HEK293 (cell line): Measurements from ENCODE around the gene NUP85.
A peak's percentile ranks its signal among the peaks of the same experiment; 100 is the strongest.

ENCODE experiments used
- CTCF ChIA-PET: fragments of 350-600 bp; formaldehyde crosslinking; extraction: SDS; loops from one replicate; lab custom pipeline; 2021; ENCODE audit warnings: antibody characterized with exemption; lab: Yijun Ruan, JAX
- POLR2A ChIA-PET: fragments of 300-600 bp; formaldehyde crosslinking; extraction: SDS; loops from one replicate; lab custom pipeline; 2020; ENCODE audit warnings: antibody characterized with exemption, inconsistent platforms; lab: Yijun Ruan, JAX
- H3K27ac ChIP-seq: fragments of 200-500 bp; sonication (Bioruptor generic); 2 replicates; pipeline ENCODE4 v1.5.1; 2014; ENCODE audit warnings: low read depth, low read length, control low read depth, inconsistent platforms; ENCODE audit errors: extremely low read depth
- H3K36me3 ChIP-seq, 2 experiments: fragments of 200-500 bp in 1 of 2; sonication (Bioruptor generic) in 1 of 2; 1 replicate in 1 of 2; 2 replicates in 1 of 2; pipeline ENCODE4 v1.5.1; 2014 to 2017; ENCODE audit warnings: inconsistent platforms in 2 of 2, low read length in 2 of 2; ENCODE audit not compliant: control insufficient read depth in 2 of 2, insufficient read depth in 1 of 2
- H3K4me1 ChIP-seq: fragments of 200-500 bp; sonication (Bioruptor generic); 2 replicates; pipeline ENCODE4 v1.5.1; 2014; ENCODE audit warnings: mild to moderate bottlenecking, low read length, inconsistent platforms; ENCODE audit not compliant: control insufficient read depth, insufficient read depth
- H3K4me3 ChIP-seq: 2 replicates; pipeline ENCODE4 v1.5.1; 2011; ENCODE audit warnings: low read depth, mild to moderate bottlenecking, control low read depth, low read length, moderate library complexity
- H3K9me3 ChIP-seq: fragments of 200-500 bp; sonication (Bioruptor generic); 2 replicates; pipeline ENCODE4 v1.5.1; 2014; ENCODE audit warnings: low read depth, low read length, inconsistent platforms; ENCODE audit not compliant: control insufficient read depth, insufficient read depth
- BCL11A ChIP-seq: fragments of 450-650 bp; formaldehyde crosslinking; IDR thresholded peaks from 2 replicates; pipeline ENCODE4 v1.5.1; 2016; ENCODE audit warnings: low read depth, missing biosample characterization, missing genetic modification characterization
- EGR2 ChIP-seq: fragments of 450-650 bp; formaldehyde crosslinking; IDR thresholded peaks from 2 replicates; pipeline ENCODE4 v1.5.1; 2016; ENCODE audit warnings: low read depth, missing biosample characterization, missing genetic modification characterization
- HOXC10 ChIP-seq: sonication (generic); formaldehyde crosslinking; IDR thresholded peaks from 2 replicates; pipeline ENCODE4 v1.8.1; 2023; ENCODE audit warnings: mild to moderate bottlenecking, missing genetic modification reagents
- HOXD13 ChIP-seq: sonication (generic); formaldehyde crosslinking; IDR thresholded peaks from 2 replicates; pipeline ENCODE4 v1.8.0; 2022; ENCODE audit warnings: missing genetic modification reagents, borderline replicate concordance
- OVOL3 ChIP-seq: fragments of 450-650 bp; formaldehyde crosslinking; IDR thresholded peaks from 2 replicates; pipeline ENCODE4 v1.5.1; 2016; ENCODE audit warnings: missing biosample characterization, missing genetic modification characterization
- SALL2 ChIP-seq: fragments of 450-650 bp; formaldehyde crosslinking; IDR thresholded peaks from 2 replicates; pipeline ENCODE4 v1.5.0; 2017; ENCODE audit warnings: missing biosample characterization, mild to moderate bottlenecking, missing genetic modification characterization, borderline replicate concordance
- SP2 ChIP-seq: fragments of 450-650 bp; formaldehyde crosslinking; IDR thresholded peaks from 2 replicates; pipeline ENCODE4 v1.5.1; 2016; ENCODE audit warnings: missing biosample characterization, missing genetic modification characterization
- TCF7L2 ChIP-seq: IDR thresholded peaks from 2 replicates; pipeline ENCODE4 v1.6.1; 2011; ENCODE audit warnings: low read depth, mild to moderate bottlenecking, inconsistent platforms, low read length, moderate library complexity, borderline replicate concordance
- WT1 ChIP-seq: fragments of 450-650 bp; formaldehyde crosslinking; IDR thresholded peaks from 2 replicates; pipeline ENCODE4 v1.5.1; 2016; ENCODE audit warnings: missing biosample characterization, missing genetic modification characterization
- ZBTB1 ChIP-seq: fragments of 450-650 bp; formaldehyde crosslinking; IDR thresholded peaks from 2 replicates; pipeline ENCODE4 v1.5.1; 2016; ENCODE audit warnings: missing biosample characterization, missing genetic modification characterization
- ZBTB17 ChIP-seq: fragments of 450-650 bp; formaldehyde crosslinking; IDR thresholded peaks from 2 replicates; pipeline ENCODE4 v1.5.1; 2016; ENCODE audit warnings: missing biosample characterization, missing genetic modification characterization
- ZEB2 ChIP-seq: fragments of 450-650 bp; formaldehyde crosslinking; IDR thresholded peaks from 2 replicates; pipeline ENCODE4 v1.5.1; 2016; ENCODE audit warnings: missing biosample characterization, missing genetic modification characterization
- ZFHX2 ChIP-seq: fragments of 450-650 bp; formaldehyde crosslinking; conservative IDR thresholded peaks from 2 replicates; pipeline ENCODE4 v1.5.1; 2016; ENCODE audit warnings: missing biosample characterization, missing genetic modification characterization
- ZNF146 ChIP-seq: fragments of 450-650 bp; formaldehyde crosslinking; IDR thresholded peaks from 2 replicates; pipeline ENCODE4 v1.5.1; 2016; ENCODE audit warnings: missing biosample characterization, missing genetic modification characterization
- ZNF148 ChIP-seq: fragments of 450-650 bp; formaldehyde crosslinking; IDR thresholded peaks from 2 replicates; pipeline ENCODE4 v1.5.0; 2017; ENCODE audit warnings: missing biosample characterization, missing genetic modification characterization, borderline replicate concordance
- ZNF18 ChIP-seq: fragments of 450-650 bp; formaldehyde crosslinking; IDR thresholded peaks from 2 replicates; pipeline ENCODE4 v1.5.1; 2016; ENCODE audit warnings: missing biosample characterization, missing genetic modification characterization
- ZNF302 ChIP-seq: fragments of 450-650 bp; formaldehyde crosslinking; IDR thresholded peaks from 2 replicates; pipeline ENCODE4 v1.5.1; 2016; ENCODE audit warnings: missing biosample characterization, missing genetic modification characterization, low read depth
- ZNF335 ChIP-seq: fragments of 450-650 bp; formaldehyde crosslinking; conservative IDR thresholded peaks from 2 replicates; pipeline ENCODE4 v1.5.1; 2016; ENCODE audit warnings: missing biosample characterization, missing genetic modification characterization
- ZNF341 ChIP-seq: fragments of 450-650 bp; formaldehyde crosslinking; IDR thresholded peaks from 2 replicates; pipeline ENCODE4; 2016; ENCODE audit warnings: low read depth, missing biosample characterization, missing genetic modification characterization
- ZNF37A ChIP-seq: fragments of 450-650 bp; IDR thresholded peaks from 2 replicates; pipeline ENCODE4 v1.5.1; 2018; ENCODE audit warnings: missing biosample characterization, missing genetic modification characterization
- ZNF416 ChIP-seq: fragments of 450-650 bp; formaldehyde crosslinking; IDR thresholded peaks from 2 replicates; pipeline ENCODE4 v1.5.1; 2016; ENCODE audit warnings: missing biosample characterization, missing genetic modification characterization
- ZNF529 ChIP-seq: fragments of 450-650 bp; formaldehyde crosslinking; IDR thresholded peaks from 2 replicates; pipeline ENCODE4 v1.5.1; 2017; ENCODE audit warnings: missing genetic modification characterization, missing biosample characterization; ENCODE audit not compliant: insufficient replicate concordance
- ZNF549 ChIP-seq: fragments of 450-650 bp; IDR thresholded peaks from 2 replicates; pipeline ENCODE4 v1.5.1; 2018; ENCODE audit warnings: missing biosample characterization, missing genetic modification characterization, mild to moderate bottlenecking, inconsistent platforms, moderate library complexity
- ZNF596 ChIP-seq: fragments of 450-650 bp; IDR thresholded peaks from 2 replicates; pipeline ENCODE4 v1.5.0; 2018; ENCODE audit warnings: missing biosample characterization, mild to moderate bottlenecking, missing genetic modification characterization, moderate library complexity
- ZNF610 ChIP-seq: fragments of 450-650 bp; formaldehyde crosslinking; IDR thresholded peaks from 2 replicates; pipeline ENCODE4 v1.5.1; 2016; ENCODE audit warnings: missing biosample characterization, missing genetic modification characterization, borderline replicate concordance
- ZNF670 ChIP-seq: fragments of 450-650 bp; formaldehyde crosslinking; IDR thresholded peaks from 2 replicates; pipeline ENCODE4 v1.5.1; 2016; ENCODE audit warnings: missing biosample characterization, missing genetic modification characterization, low read depth
- ZNF692 ChIP-seq: fragments of 450-650 bp; formaldehyde crosslinking; IDR thresholded peaks from 2 replicates; pipeline ENCODE4 v1.5.1; 2016; ENCODE audit warnings: missing biosample characterization, missing genetic modification characterization
- ZNF701 ChIP-seq: fragments of 450-650 bp; formaldehyde crosslinking; IDR thresholded peaks from 2 replicates; pipeline ENCODE4 v1.5.1; 2016; ENCODE audit warnings: missing biosample characterization, missing genetic modification characterization
- ZNF837 ChIP-seq: fragments of 450-650 bp; formaldehyde crosslinking; IDR thresholded peaks from 2 replicates; pipeline ENCODE4 v1.5.1; 2016; ENCODE audit warnings: missing biosample characterization, missing genetic modification characterization
- ZNF843 ChIP-seq: fragments of 450-650 bp; formaldehyde crosslinking; IDR thresholded peaks from 2 replicates; pipeline ENCODE4 v1.5.1; 2016; ENCODE audit warnings: missing biosample characterization, missing genetic modification characterization

Gene NUP85

GRCh38 chr17:75271233-75271954 lies 65.9 kb downstream of the NUP85 start (continued):
- TF ChIP-seq ZBTB17 (tag by site-specific recombination) (no peak), ZNF416 (tag by site-specific recombination) (no peak), OVOL3 (tag by site-specific recombination) (no peak), ZEB2 (tag by site-specific recombination) (peak; percentile 68; the same call in 1 of the 2 replicates), ZNF701 (tag by site-specific recombination) (no peak)

- CTCF ChIA-PET, result interaction anchor here (0.6 to 5.1 kb wide), 14 partner anchors 9 to 254 kb away, joined by 3 to 61 read pairs (median 5); partner anchors contain the start of genes GGA3, MRPS7 and SLC25A19
- POLR2A ChIA-PET, result interaction anchor here (0.6 to 6.6 kb wide), 9 partner anchors 11 to 399 kb away, joined by 3 to 111 read pairs (median 13); partner anchors contain the start of genes FDXR, GGA3, GRB2 and MRPS7
- Histone ChIP-seq H3K27ac (peak overlapping the region; percentile 94; the same call in 1 of the 2 replicates), H3K4me3 (peak overlapping the region; percentile 78), H3K4me1 (peaks cover 8% of the 10 kb centered on the region; the same call in 1 of the 2 replicates), H3K9me3 (no peaks in the 10 kb centered on the region), H3K36me3 (peaks cover 5 to 39% of the 10 kb centered on the region in 2 experiments; a peak in 2 of 3 replicates)
- TF ChIP-seq ZFHX2 (tag by site-specific recombination) (peak; percentile 62; the same call in 1 of the 2 replicates), ZNF18 (tag by site-specific recombination) (no peak), ZNF549 (no peak), ZNF843 (no peak), ZNF302 (tag by site-specific recombination) (no peak), ZNF335 (tag by site-specific recombination) (peak; percentile 96), ZNF692 (tag by site-specific recombination) (no peak), ZNF610 (tag by site-specific recombination) (no peak), ZNF529 (no peak), ZNF596 (tag by site-specific recombination) (no peak), ZNF837 (tag by site-specific recombination) (0 out of 2 replicates have a peak, but pooled peaks have one; percentile 10), WT1 (0 out of 2 replicates have a peak, but pooled peaks have one; percentile 0), ZNF341 (tag by site-specific recombination) (no peak), EGR2 (0 out of 2 replicates have a peak, but pooled peaks have one; percentile 5), SALL2 (tag by site-specific recombination) (no peak), ZNF670 (tag by site-specific recombination) (no peak), SP2 (tag by site-specific recombination) (peak; percentile 45), ZNF148 (tag by site-specific recombination) (no peak), ZNF146 (tag by site-specific recombination) (no peak), BCL11A (no peak), HOXC10 (CRISPR knock-in tag) (no peak), TCF7L2 (no peak), ZNF37A (tag by site-specific recombination) (no peak), ZBTB1 (no peak), HOXD13 (CRISPR knock-in tag) (no peak)
Observed at GRCh38 chr17:75271955-75272847, 66.7 kb downstream of the NUP85 start.
